CD14-positive monocyte (primary cell): ENCODE results near the gene UAP1. TPM values are rescaled to one million over a fixed set of nuclear protein-coding genes. Genes with fewer than 3 reads are reported as not detected.

Source experiments
- DNase-seq, 3 donors: peaks; one replicate each; pipeline ENCODE4 v3.0.0-alpha.2; 2011 to 2022
- H2AFZ ChIP-seq: 2 replicates; pipeline ENCODE4 v1.6.0; 2012; ENCODE audit warnings: mild to moderate bottlenecking, low read depth, low read length, inconsistent platforms; ENCODE audit not compliant: insufficient read depth, poor library complexity, severe bottlenecking
- H3K27ac ChIP-seq, 2 donors: 1 replicate in 1 of 2; 2 replicates in 1 of 2; pipeline ENCODE4 v1.5.1; 2012 to 2013; ENCODE audit warnings: low read length in 2 of 2, control low read depth in 1 of 2, inconsistent platforms in 1 of 2, low read depth in 1 of 2, mild to moderate bottlenecking in 1 of 2
- H3K27me3 ChIP-seq, 2 donors: one replicate each; pipeline versions ENCODE4 v1.6.0 to v1.6.1; 2011 to 2013; ENCODE audit warnings: low read length in 2 of 2; ENCODE audit not compliant: control insufficient read depth in 2 of 2, insufficient read depth in 2 of 2
- H3K36me3 ChIP-seq, 2 donors: replicated peaks in 1 of 2; 1 replicate in 1 of 2; 2 replicates in 1 of 2; pipeline versions ENCODE4 v1.5.1 to v1.6.1; 2012 to 2013; ENCODE audit warnings: low read length in 2 of 2, control low read depth in 1 of 2, inconsistent platforms in 1 of 2, mild to moderate bottlenecking in 1 of 2; ENCODE audit not compliant: insufficient read depth in 2 of 2, control insufficient read depth in 1 of 2
- H3K4me1 ChIP-seq, 2 donors: 1 replicate in 1 of 2; 2 replicates in 1 of 2; pipeline versions ENCODE4 v1.5.1 to v1.6.1; 2012 to 2013; ENCODE audit warnings: low read length in 2 of 2, control low read depth in 1 of 2, inconsistent platforms in 1 of 2, mild to moderate bottlenecking in 1 of 2, moderate library complexity in 1 of 2; ENCODE audit not compliant: insufficient read depth in 2 of 2, control insufficient read depth in 1 of 2
- H3K4me2 ChIP-seq: replicated peaks from 2 replicates; pipeline ENCODE3; 2012; ENCODE audit warnings: low read length, moderate library complexity, mild to moderate bottlenecking; ENCODE audit not compliant: poor library complexity, severe bottlenecking; ENCODE audit errors: extremely low read depth
- H3K4me3 ChIP-seq, 3 experiments: fragments of 200-600 bp in 1 of 3; sonication (generic) in 1 of 3; replicated peaks in 1 of 3; 1 replicate in 2 of 3; 2 replicates in 1 of 3; pipeline ENCODE4 v1.5.1; 2011 to 2013; ENCODE audit warnings: low read length in 3 of 3, mild to moderate bottlenecking in 3 of 3, control low read depth in 2 of 3, low read depth in 2 of 3, inconsistent platforms in 1 of 3, moderate library complexity in 1 of 3
- H3K79me2 ChIP-seq: 2 replicates; pipeline ENCODE4 v1.6.0; 2012; ENCODE audit warnings: mild to moderate bottlenecking, control low read depth, inconsistent platforms, low read length, moderate library complexity; ENCODE audit not compliant: insufficient read depth
- H3K9ac ChIP-seq: 2 replicates; pipeline ENCODE4 v1.6.0; 2017; ENCODE audit warnings: low read length, mild to moderate bottlenecking; ENCODE audit not compliant: insufficient read depth, poor library complexity, severe bottlenecking
- H3K9me3 ChIP-seq, 2 donors: replicated peaks in 1 of 2; 1 replicate in 1 of 2; 2 replicates in 1 of 2; pipeline versions ENCODE4 v1.5.1 to v1.6.1; 2012 to 2013; ENCODE audit warnings: low read length in 2 of 2, control low read depth in 1 of 2; ENCODE audit not compliant: control insufficient read depth in 1 of 2, insufficient read depth in 1 of 2
- H4K20me1 ChIP-seq: 2 replicates; pipeline ENCODE4 v1.6.0; 2012; ENCODE audit warnings: mild to moderate bottlenecking, low read length, control low read depth, moderate library complexity; ENCODE audit not compliant: insufficient read depth
- H3K27ac Mint-ChIP-seq, 7 donors: one replicate each; pipeline ENCODE4 v1.8.0; 2020; ENCODE audit warnings: mild to moderate bottlenecking in 7 of 7, mixed read lengths in 7 of 7, moderate library complexity in 6 of 7, inconsistent platforms in 2 of 7
- H3K27me3 Mint-ChIP-seq, 3 donors: one replicate each; pipeline ENCODE4 v1.8.0; 2021 to 2022; ENCODE audit warnings: low read depth in 3 of 3, mild to moderate bottlenecking in 3 of 3, mixed read lengths in 3 of 3, moderate library complexity in 3 of 3, inconsistent platforms in 1 of 3
- H3K36me3 Mint-ChIP-seq, 2 donors: one replicate each; pipeline ENCODE4 v1.8.0; 2020; ENCODE audit warnings: mixed read lengths in 2 of 2, inconsistent platforms in 1 of 2, mild to moderate bottlenecking in 1 of 2
- H3K4me1 Mint-ChIP-seq: one replicate; pipeline ENCODE4 v1.8.0; 2020; ENCODE audit warnings: mild to moderate bottlenecking, mixed read lengths
- H3K4me3 Mint-ChIP-seq, 2 donors: one replicate each; pipeline ENCODE4 v1.8.0; 2020; ENCODE audit warnings: mild to moderate bottlenecking in 2 of 2, mixed read lengths in 2 of 2, moderate library complexity in 1 of 2
- H3K9me3 Mint-ChIP-seq, 7 donors: one replicate each; pipeline ENCODE4 v1.8.0; 2020 to 2022; ENCODE audit warnings: mixed read lengths in 7 of 7, mild to moderate bottlenecking in 6 of 7, moderate library complexity in 6 of 7, inconsistent platforms in 2 of 7
- WGBS: methylation state at CpG from one replicate; pipeline ENCODE4 v1.1.5; 2013; ENCODE audit warnings: missing lambda C conversion rate; ENCODE audit not compliant: insufficient coverage; 5-methylcytosine and 5-hydroxymethylcytosine counted together
- intact Hi-C, 2 donors: fragments of 100-400 bp; cut with micrococcal nuclease; formaldehyde crosslinking; loops; one replicate each; pipeline versions ENCODE4 v1.15.0 to v1.15.1; 2023
- polyA plus RNA-seq, 3 donors: library from polyadenylated mRNA; depleted of rRNA in 1 of 3; unstranded in 2 of 3; stranded (reverse) in 1 of 3; fragments of 300-500 nt in 2 of 3; fragments of >200 nt in 1 of 3; fragmentation: Illumina TruSeq in 2 of 3; gene quantifications; 1 replicate in 2 of 3; 2 replicates in 1 of 3; pipeline ENCODE4 v1.2.3, GENCODE V29; 2012 to 2021
- TF ChIP-seq, protein P1 (sequence below): fragments of 200-600 bp; IDR thresholded peaks from one replicate; pipeline ENCODE4 v1.8.0; 2022; ENCODE audit warnings: antibody characterized with exemption, mild to moderate bottlenecking

UAP1 gene
- polyA plus RNA-seq, 3 donors: 2.8 to 7.2 (median 5.9) TPM

DNA sequence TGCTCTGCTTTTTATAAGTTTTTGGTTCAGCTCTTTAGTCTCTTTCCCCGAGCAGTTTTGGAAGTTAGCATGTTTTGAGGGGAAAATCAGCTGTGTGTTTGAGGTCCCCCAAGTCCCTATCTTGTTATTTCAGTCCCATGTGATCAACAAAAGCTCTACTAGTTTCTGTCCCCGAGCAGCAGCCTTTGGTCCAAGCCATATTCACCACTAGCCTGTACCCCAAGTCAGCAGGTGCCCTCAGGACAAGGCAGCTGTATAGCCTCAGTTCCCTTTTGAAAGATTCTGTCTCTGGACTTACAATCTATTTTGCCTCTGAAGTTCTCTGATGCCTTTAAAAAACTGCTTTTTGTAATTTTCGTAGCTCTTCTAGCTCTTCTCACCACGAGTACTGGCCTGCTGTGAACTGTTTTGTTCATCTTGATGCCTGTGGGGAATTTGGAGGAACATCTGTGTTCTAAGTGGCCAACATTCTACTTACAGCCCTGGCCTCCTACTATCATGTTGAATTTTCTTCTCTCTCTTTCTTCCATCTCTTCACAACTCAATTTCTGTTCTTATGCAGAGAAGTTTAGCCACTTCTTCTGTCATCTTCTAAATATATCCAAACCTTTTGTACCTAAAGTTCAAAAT lies 16.7 kb downstream of the UAP1 start:
- TF ChIP-seq, protein P1, sequence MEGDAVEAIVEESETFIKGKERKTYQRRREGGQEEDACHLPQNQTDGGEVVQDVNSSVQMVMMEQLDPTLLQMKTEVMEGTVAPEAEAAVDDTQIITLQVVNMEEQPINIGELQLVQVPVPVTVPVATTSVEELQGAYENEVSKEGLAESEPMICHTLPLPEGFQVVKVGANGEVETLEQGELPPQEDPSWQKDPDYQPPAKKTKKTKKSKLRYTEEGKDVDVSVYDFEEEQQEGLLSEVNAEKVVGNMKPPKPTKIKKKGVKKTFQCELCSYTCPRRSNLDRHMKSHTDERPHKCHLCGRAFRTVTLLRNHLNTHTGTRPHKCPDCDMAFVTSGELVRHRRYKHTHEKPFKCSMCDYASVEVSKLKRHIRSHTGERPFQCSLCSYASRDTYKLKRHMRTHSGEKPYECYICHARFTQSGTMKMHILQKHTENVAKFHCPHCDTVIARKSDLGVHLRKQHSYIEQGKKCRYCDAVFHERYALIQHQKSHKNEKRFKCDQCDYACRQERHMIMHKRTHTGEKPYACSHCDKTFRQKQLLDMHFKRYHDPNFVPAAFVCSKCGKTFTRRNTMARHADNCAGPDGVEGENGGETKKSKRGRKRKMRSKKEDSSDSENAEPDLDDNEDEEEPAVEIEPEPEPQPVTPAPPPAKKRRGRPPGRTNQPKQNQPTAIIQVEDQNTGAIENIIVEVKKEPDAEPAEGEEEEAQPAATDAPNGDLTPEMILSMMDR: no peak
- Mint-ChIP-seq H3K4me3 (no peak overlapping the region), H3K27ac (peak overlapping the region in 1 of 7 donors; percentile 3), H3K36me3 (peaks cover 8 to 13% of the 10 kb centered on the region in 2 donors), H3K27me3 (no peaks in the 10 kb centered on the region), H3K9me3 (no peaks in the 10 kb centered on the region), H3K4me1 (no peaks in the 10 kb centered on the region)
- Histone ChIP-seq H3K4me1 (no peaks in the 10 kb centered on the region), H3K27ac (no peak overlapping the region), H3K4me2 (no peak overlapping the region), H4K20me1 (no peaks in the 10 kb centered on the region), H3K9me3 (no peaks in the 10 kb centered on the region), H2AFZ (no peak overlapping the region), H3K36me3 (peaks cover 6 to 11% of the 10 kb centered on the region in 2 donors), H3K79me2 (no peaks in the 10 kb centered on the region), H3K4me3 (no peak overlapping the region), H3K9ac (no peak overlapping the region), H3K27me3 (no peaks in the 10 kb centered on the region)
- DNase-seq: no peak
- WGBS: 67% methylated on average over 1 of the region's 4 CpGs
- intact Hi-C loops: no loop called here

DNA sequence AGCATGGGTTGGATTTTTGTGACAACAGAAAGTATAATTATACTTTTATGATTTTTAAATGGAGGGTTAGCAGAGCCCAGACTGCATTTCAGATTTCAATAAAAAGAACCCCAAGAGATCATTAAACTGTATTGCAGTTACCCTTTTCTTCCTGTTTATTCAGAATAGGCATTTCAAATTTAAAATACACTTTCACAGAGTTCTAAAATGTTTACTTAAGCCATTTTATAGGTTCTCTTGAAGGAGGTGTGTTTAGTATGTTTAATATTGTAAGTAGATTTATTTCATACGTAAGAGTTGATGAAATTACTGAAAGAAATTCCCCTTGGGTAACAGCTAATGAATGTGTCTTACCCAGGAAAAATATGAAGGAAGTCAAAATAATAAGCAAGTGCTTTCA lies 17.4 kb downstream of the UAP1 start:
- Histone ChIP-seq H3K79me2 (no peaks in the 10 kb centered on the region), H3K27ac (no peak overlapping the region), H3K9me3 (no peaks in the 10 kb centered on the region), H3K27me3 (no peaks in the 10 kb centered on the region), H3K4me2 (no peak overlapping the region), H3K4me3 (no peak overlapping the region), H3K9ac (no peak overlapping the region), H2AFZ (no peak overlapping the region), H4K20me1 (no peaks in the 10 kb centered on the region), H3K4me1 (no peaks in the 10 kb centered on the region), H3K36me3 (peaks cover 6 to 11% of the 10 kb centered on the region in 2 donors)
- no peaks in the 10 kb centered on the region for H3K4me1 Mint-ChIP-seq
- WGBS: 100% methylated on average over 1 of the region's 1 CpG
- H3K36me3 Mint-ChIP-seq: peaks cover 8 to 15% of the 10 kb centered on the region in 2 donors
- no peak overlapping the region for H3K27ac Mint-ChIP-seq
- DNase-seq: no peak
- intact Hi-C loops: no loop called here
- no peaks in the 10 kb centered on the region for H3K9me3 Mint-ChIP-seq
- TF ChIP-seq, protein P1: no peak
- H3K4me3 Mint-ChIP-seq: no peak overlapping the region
- H3K27me3 Mint-ChIP-seq: no peaks in the 10 kb centered on the region
